ENCODE data around the gene PRPH2.
"Not testable (repeated sequence)": the region's sequence is repeated elsewhere in the genome, so short reads cannot be mapped to it uniquely, and the experiment has no call there.

PRPH2 gene

DNA sequence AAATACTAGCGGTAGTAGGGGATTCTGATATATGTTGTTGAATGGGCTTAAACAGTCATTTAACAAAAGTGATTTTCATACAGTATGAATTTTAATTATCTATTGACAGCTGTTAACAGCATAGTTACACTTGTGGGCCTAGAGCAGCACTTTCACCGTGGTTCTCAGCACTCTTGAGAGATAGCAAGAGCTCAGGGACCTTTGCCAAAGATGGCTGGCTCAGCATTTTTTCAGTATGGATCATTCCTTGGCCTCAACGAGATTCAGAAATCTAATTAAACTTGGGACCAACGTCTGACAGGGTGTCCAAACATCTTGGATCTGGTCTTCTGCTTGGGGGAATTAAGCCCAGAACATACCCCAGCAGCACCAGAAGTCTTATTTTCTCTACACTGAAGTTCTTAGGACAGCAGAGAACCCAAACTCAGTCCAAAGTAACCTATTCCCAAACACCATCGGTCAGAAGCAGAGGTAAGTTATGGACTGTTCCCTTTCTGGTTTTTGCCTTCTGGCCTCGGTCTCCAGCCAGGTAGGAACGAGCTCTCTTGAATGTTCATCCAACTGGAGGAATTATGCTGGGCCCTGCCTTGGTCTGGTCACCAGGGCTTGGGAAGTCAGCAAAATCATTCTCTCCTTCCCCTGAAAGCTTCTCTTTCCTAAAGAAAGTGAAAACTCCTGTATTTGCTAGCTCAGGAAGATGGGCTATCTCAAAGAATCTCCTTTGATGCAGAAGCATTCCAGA, 25.7 kb downstream of the PRPH2 start:
- DNase-seq: no peak

DNA sequence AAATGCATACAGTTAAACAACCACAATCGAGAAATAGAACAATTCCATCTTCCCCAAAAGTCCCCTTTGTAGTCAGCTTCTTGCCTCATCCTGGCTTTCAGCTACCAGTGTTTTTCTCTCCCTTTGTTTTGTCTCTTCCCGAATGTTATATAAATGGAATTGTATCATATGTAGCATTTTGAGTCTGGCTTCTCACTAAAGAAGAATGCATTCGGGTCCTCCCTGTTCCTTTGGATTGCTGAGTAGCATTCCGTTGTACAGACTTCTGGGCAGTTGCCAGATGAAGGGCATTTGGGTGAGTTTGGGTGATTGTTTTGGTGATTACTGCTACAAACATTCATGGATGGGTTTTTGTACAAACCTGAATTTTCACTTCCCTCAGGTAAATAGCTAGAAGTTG, 27.8 kb downstream of the PRPH2 start:
- no peak for DNase-seq

DNA sequence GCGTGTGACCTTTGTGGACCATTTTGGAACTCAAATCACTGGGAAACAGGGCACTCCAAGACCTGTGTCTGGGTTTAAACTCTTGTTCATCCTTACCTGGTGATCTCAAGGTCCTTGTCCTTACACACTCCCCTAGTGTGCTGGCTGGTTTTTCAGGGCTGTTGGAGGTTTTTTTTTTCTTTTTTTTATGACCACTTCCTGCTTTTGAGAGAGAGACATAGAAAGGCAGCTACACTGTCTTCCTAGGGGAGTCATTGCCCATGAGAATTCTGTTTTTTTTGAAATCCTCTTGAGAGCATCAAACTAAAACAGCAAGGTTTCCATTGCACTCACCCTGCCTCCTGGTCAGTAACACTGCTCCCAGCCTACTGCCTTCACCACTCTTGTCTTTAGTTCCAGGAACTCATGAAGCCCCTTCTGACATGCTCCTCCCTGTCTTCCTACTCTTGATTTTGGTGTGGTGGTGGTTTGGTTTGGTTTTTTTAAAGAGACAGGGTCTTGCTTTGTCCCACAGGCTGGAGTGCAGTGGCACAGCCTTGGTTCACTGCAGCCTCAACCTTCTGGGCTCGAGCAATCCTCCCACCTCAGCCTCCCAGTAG, 28.6 kb downstream of the PRPH2 start:
- DNase-seq: peak in 2 of 6 experiments; percentile 24 to 49

DNA sequence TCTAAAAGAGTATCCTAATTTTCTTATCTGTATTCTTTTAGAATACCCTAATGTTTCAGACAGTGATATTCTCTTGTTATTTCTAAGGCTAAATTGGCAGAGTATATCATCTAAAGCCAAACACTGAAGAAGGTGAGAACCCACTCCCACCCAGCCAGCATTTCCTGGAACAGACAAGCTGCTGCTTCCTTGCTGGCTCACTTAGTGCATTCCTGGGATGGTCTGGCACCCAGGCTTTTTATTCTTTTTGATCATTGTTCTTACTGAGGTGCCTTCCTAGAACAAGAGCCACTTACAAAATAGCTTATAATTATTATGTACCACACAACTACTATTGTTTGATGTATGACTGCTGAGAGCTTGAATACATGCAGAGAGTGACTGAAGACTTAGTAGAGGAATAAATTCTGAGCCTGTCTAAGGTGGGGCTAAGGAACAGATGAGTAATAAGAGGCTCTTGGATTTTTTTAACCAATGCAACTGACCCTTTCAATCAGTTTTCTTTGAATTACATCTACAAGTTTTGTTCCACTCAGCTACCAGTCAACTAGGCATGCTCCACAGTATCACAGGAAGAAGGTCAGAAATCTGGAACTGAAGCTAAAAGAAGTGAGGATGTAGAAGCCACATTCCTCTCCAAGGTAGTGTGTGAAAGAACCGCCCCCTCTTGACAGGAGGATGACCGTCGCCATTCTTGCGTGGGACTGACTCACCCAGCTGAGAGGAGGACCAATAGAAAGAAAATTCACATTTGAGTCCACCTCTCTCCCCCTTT, 30.1 kb downstream of the PRPH2 start:
- DNase-seq: no peak

DNA sequence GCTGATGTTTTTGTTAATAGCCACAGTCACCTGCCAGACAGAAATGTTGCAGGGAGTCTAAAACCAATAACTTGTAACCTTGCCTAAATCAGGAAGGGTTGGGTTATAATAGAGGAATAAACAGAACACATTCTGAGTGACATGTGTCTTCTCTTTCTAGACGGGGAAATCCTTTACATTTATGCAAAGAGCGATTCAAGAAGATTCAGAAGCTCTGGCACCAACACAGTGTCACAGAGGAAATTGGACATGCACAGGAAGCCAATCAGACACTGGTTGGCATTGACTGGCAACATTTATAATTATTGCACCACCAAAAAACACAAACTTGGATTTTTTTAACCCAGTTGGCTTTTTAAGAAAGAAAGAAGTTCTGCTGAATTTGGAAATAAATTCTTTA, 31.5 kb downstream of the PRPH2 start:
- DNase-seq: no peak

DNA sequence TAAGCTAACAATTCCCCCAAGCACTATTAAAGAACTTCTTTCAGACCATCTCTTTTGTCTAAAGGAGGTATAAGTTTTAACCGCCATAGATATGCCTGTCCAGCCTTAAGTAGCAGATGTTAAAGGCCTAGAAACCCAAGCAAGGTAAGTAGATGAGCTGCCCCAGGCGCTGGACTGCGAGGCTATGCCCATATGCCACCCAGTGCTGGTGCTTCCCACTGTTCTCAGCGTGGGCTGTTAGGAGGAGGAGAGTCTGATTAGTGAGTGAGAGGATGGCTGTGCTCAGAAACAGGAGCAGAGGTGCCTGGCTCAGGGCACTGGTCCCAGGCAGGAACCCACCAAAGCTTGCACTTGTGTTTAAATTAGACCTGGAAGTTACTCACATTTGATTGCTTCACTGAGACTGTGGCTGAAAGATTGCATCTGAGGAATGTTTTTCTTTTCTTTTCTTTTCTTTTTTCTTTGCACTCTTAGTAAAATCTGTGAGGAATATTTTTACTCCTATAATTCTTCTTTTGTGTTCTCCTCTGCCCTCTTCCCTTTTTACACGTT, 32.2 kb downstream of the PRPH2 start:
- DNase-seq: no peak

DNA sequence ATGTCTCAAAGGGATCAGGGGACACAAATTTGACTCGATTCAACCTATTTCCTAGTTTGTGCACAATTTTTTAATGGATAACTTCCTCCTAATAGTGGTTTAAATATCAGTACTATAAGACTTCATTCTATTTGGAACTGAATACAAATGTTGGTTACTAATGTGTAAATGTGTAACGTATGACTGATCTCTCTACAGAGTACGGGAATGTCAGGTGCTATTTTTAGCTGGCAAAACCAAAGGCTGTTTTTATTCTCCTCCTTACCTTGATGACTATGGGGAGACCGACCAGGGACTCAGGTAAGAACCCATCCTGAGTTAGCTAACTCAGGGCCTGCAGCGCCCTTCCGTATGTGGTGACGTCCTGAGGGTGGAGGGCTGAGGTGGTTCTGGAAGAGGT, 33.0 kb downstream of the PRPH2 start:
- DNase-seq: no peak

DNA sequence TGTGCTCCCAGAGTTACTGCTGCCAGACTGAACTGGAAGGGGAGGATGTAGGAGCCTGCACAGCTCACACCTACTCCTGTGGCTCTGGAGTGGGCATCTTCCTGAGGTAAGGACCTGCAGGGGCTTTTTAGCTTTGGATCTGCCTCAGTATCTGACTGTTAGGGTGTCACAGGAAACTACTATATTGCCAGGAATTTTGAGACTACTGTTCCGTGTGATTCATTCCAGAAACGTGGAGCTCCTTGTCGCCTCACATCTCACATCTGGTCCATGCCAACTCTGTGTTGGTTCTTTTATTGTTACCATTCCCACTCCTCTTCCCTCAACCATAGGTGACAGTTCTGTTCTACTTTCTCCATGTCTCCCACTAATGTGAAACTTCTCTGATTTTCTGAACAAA, 34.1 kb downstream of the PRPH2 start:
- DNase-seq: no peak

DNA sequence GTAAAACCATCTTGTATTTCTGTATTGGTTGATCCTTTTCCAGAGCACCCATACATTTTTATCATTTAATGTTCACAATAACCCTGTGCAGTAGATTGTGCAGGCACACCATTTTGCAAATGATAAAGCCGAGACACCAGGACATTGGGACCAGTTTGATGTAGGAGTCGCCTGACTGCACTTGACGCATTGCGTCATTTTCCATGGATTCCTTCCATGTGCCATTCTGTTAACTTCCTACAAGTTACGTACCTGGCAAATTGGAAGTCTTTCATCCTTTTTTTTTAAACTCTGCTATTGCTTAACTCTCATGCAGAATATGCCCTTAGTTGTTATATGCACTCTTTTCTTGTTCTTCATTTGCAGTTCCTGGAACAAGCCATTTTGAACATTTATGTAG, 43.0 kb downstream of the PRPH2 start:
- no peak for DNase-seq

DNA sequence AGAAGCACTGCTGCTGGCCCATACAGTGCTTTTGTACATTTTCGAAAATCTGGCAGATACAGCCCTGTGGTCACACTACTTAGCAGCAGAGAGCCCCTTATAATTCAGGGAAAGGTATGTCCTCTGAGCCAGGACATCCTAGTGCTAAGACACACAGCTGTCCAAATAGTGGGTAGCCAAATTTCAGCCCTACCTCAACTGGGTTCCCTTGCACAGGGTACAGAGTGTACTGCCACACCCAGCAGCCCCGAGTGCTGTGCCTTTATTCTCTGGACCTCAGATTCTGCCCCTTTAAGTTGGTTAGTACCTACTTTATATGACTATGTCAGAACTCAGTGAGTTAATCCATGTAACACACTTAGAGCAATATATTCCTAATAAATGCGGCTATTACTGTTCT, 47.6 kb downstream of the PRPH2 start:
- no peak for DNase-seq

DNA sequence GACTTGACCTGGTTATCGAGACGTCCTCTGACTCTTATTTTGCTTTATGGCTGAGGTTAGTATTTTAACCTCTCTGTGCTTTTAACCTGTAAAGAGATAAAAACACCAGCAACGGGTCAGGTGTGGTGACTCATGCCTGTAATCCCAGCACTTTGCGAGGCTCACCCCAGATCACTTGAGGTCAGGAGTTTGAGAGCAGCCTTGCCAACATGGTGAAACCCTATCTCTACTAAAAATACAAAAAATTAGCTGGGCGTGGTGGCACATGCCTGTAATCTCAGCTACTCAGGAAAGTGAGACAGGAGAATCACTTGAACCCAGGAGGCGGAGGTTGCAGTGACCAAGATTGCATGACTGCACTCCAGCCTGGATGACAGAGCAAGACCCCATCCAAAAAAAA, 48.0 kb downstream of the PRPH2 start:
- DNase-seq: not testable (repeated sequence)

DNA sequence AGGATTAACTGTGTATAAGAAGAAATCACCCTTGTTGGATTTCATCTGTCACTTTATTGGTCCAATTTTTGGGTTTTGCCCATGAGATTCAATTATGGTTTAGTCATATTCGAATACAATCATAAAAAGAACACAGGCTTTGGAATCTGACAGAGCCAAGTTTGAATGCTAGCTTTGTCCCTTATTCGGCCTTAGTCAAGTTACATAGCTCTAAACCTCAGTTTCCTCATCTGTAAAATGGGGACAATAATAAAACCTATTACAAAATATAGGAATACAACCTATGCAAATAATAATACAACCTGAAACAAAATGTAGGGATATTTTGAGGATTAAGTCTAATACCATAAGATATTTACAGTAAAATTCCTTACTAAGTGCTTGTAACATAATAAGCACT, 57.7 kb downstream of the PRPH2 start:
- DNase-seq: no peak

DNA sequence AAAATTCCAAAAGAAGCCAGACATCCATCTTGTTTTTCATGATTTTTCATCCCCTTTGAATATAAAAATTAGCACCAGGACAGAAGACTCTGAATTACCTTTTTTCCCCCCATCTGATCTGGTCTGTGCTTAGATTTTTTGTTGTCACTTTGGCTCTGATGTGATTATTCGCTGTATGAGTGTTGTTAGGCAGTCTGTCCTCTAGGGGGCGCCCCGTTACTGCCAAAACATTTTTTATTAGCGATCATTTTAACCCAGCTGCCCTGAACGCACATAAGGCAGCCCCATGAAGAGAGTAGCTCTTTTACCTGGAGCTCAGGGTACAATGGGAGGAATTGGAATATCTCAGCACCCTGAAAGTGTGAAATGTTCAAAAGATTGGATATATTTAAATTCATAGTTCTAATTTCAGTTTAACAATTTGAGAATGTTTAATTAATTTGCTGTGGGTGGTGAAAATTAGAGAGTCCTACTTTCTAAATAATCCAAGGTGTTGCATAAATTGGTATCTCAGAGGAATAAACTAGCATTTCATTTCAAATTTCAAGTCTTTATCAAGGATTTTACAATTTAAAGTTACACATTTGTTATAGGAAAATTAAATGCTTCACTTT, 60.8 kb downstream of the PRPH2 start:
- DNase-seq: peak; percentile 56 to 90 (median 79)

DNA sequence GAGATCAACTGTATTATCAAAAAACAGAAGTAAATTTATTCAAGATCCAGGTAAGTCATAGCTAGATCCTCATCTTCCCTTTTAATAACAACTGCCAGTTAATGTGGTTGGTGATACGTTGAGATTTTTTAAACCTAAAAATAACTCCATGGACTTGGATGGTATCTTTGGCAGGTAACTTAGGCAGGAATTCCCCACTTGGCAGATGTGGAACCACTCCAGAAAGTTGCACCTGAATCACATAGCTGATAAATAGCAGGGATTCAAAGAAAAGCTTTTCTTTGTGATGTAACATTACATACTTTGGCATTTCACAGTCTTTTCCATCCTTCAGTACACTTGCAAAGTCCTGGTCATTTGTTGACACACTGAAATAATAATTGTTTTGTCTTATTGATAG, 62.6 kb downstream of the PRPH2 start:
- no peak for DNase-seq

DNA sequence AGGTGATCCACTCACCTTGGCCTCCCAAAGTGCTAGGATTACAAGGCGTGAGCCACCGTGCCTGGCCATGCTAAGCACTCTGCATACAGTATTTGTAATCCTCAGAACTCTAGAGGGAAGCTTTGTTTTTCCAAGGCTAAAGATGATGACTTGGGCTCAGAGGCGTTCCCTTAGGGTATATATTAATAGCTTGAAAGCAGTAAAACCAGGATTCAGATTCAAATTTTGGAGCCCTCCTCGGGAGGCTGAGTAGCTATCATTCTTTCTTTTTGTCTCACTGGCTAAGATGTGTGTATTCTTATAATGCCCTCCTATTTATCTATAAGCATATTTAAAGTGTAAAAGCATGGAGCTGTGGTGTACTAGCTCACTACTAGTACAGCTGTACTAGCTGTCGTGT, 68.5 kb downstream of the PRPH2 start:
- DNase-seq: no peak

DNA sequence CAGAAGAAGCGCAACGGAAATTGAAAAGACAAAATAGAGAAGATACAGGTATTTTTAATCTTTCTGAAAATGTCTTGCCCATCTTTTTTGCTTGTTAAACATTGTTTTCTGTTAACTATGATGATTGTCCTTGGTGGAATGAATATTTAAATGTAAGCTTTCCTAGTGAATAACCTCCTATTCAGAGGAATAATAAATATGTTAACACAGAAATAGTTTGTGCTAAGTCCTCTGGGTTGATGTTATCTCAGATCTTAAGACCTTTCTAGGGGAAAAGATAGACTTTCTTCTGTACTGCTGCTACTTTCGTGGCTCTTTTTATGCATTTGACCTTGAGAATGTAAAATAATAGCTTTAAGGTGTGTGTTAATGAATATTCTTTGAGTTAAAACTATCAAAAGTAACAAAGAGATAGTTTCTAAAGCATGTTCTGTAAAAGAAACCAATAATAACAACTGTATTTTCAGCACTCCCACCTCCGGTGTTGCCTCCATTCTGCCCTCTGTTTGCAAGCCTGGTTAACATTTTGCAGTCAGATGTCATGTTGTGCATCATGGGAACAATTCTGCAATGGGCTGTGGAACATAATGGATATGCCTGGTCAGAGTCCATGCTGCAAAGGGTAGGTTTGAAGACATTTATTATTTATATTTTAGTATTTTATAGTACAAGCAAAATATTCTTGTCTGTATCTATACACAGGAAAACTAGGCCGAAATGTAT, 70.2 kb downstream of the PRPH2 start:
- DNase-seq: no peak
